A673 (cell line): ENCODE data around the gene SH3BP5L. TPM values are rescaled to one million over a fixed set of nuclear protein-coding genes. Genes with fewer than 3 reads are reported as not detected.
"Not testable (repeated sequence)": the region's sequence is repeated elsewhere in the genome, so short reads cannot be mapped to it uniquely, and the experiment has no call there.

Source experiments
- BruUV-seq: library from RNA; stranded (reverse); fragments of 400-500 nt; replicated peaks from 2 replicates; lab custom pipeline; 2021; lab: Mats Ljungman, UMichigan
- CTCF ChIA-PET: fragments of 300-600 bp; sonication (Branson Sonifier 250); formaldehyde crosslinking; loops from one replicate; lab custom pipeline; 2022; ENCODE audit warnings: antibody characterized with exemption; lab: Charles Lee
- POLR2A ChIA-PET: fragments of 300-600 bp; sonication (Branson Sonifier 250); formaldehyde crosslinking; loops from one replicate; lab custom pipeline; 2022; ENCODE audit warnings: antibody characterized with exemption; ENCODE audit not compliant: low non-redundant PET; lab: Charles Lee
- DNase-seq: peaks from one replicate; pipeline ENCODE4 v3.0.0-alpha.2; 2015; ENCODE audit warnings: low spot score
- H3K27ac ChIP-seq: fragments of 200-600 bp; sonication (generic); 2 replicates; pipeline ENCODE4 v1.5.1; 2016; ENCODE audit warnings: mixed run types, low read depth, mild to moderate bottlenecking, mixed read lengths, antibody characterized with exemption, low read length; ENCODE audit not compliant: poor library complexity, severe bottlenecking
- H3K27me3 ChIP-seq: fragments of 200-600 bp; sonication (generic); replicated peaks from 2 replicates; pipeline ENCODE4 v1.6.1; 2017; ENCODE audit warnings: mixed run types, low read depth, mild to moderate bottlenecking, mixed read lengths, antibody characterized with exemption, low read length; ENCODE audit not compliant: insufficient read depth, poor library complexity
- H3K36me3 ChIP-seq: fragments of 200-600 bp; sonication (generic); 2 replicates; pipeline ENCODE4 v1.6.1; 2016; ENCODE audit warnings: mixed run types, mild to moderate bottlenecking, mixed read lengths, antibody characterized with exemption, low read length; ENCODE audit not compliant: insufficient read depth, poor library complexity, severe bottlenecking
- H3K4me1 ChIP-seq: fragments of 200-600 bp; sonication (generic); 2 replicates; pipeline ENCODE4 v1.6.1; 2017; ENCODE audit warnings: mixed run types, mild to moderate bottlenecking, mixed read lengths, antibody characterized with exemption, low read length; ENCODE audit not compliant: insufficient read depth, poor library complexity, severe bottlenecking
- H3K4me3 ChIP-seq: fragments of 200-600 bp; sonication (generic); 2 replicates; pipeline ENCODE4 v1.5.1; 2016; ENCODE audit warnings: low read depth, mixed run types, mild to moderate bottlenecking, mixed read lengths, low read length; ENCODE audit not compliant: poor library complexity, severe bottlenecking
- H3K9me3 ChIP-seq: fragments of 200-600 bp; sonication (generic); 2 replicates; pipeline ENCODE4 v1.6.1; 2016; ENCODE audit warnings: mixed run types, low read depth, mild to moderate bottlenecking, mixed read lengths, antibody characterized with exemption, low read length; ENCODE audit not compliant: poor library complexity, severe bottlenecking
- CTCF ChIP-seq: fragments of 300-800, 200-600 bp; sonication (generic); conservative IDR thresholded peaks from 2 replicates; pipeline ENCODE4 v1.5.1; 2017; ENCODE audit warnings: low read depth, mild to moderate bottlenecking, antibody characterized with exemption, low read length, moderate library complexity, mixed read lengths
- EZH2 ChIP-seq: fragments of 200-600 bp; sonication (generic); IDR thresholded peaks from 2 replicates; pipeline ENCODE4 v1.6.1; 2017; ENCODE audit warnings: borderline replicate concordance, low read depth, mild to moderate bottlenecking, mixed read lengths, antibody characterized with exemption, low read length; ENCODE audit not compliant: poor library complexity, severe bottlenecking
- intact Hi-C: fragments of 100-400 bp; cut with micrococcal nuclease; formaldehyde crosslinking; loops from one replicate; pipeline ENCODE4 v1.10.0; 2022; ENCODE audit not compliant: unreplicated experiment
- total RNA-seq: library from RNA; stranded (reverse); gene quantifications from 2 replicates; pipeline ENCODE4 v1.2.3, GENCODE V29; 2021

Gene SH3BP5L
- total RNA-seq, 1 experiment from 2014 or later, result 28.6 TPM

GRCh38 chr1:248790456-248790855 lies 35.3 kb downstream of the SH3BP5L start:
- H3K4me1 ChIP-seq, result no peaks in the 10 kb centered on the region
- H3K36me3 ChIP-seq, result no peaks in the 10 kb centered on the region
- ChIA-PET CTCF (no interaction called here), POLR2A (no interaction called here)
- no peak overlapping the region for H3K27ac ChIP-seq
- no peaks in the 10 kb centered on the region for H3K27me3 ChIP-seq
- H3K9me3 ChIP-seq, result no peaks in the 10 kb centered on the region
- intact Hi-C loops, result no loop called here
- no peak for DNase-seq
- BruUV-seq, result no TSS peak
- no peak overlapping the region for H3K4me3 ChIP-seq
- no peak for TF ChIP-seq CTCF
- no peak for TF ChIP-seq EZH2

GRCh38 chr1:248789337-248789736 lies 36.4 kb downstream of the SH3BP5L start:
- POLR2A ChIA-PET, DNase-seq, H3K4me1 ChIP-seq, H3K9me3 ChIP-seq, CTCF ChIA-PET, H3K27me3 ChIP-seq, H3K36me3 ChIP-seq, H3K4me3 ChIP-seq, H3K27ac ChIP-seq, BruUV-seq: not testable (repeated sequence)
- intact Hi-C loops, result loop anchor here (5.0 kb wide), 1 partner anchor 157 kb away; no protein-coding TSS in a partner anchor

- H3K4me1 ChIP-seq, result no peaks in the 10 kb centered on the region
- intact Hi-C loops, result loop anchor here (5.0 kb wide), 1 partner anchor 156 kb away; no protein-coding TSS in a partner anchor
- H3K27me3 ChIP-seq, result no peaks in the 10 kb centered on the region
- no peak for DNase-seq
- TF ChIP-seq EZH2 (no peak), CTCF (no peak)
- H3K36me3 ChIP-seq, result no peaks in the 10 kb centered on the region
- no peak overlapping the region for H3K4me3 ChIP-seq
- ChIA-PET POLR2A (no interaction called here), CTCF (no interaction called here)
- no peaks in the 10 kb centered on the region for H3K9me3 ChIP-seq
- no TSS peak for BruUV-seq
- no peak overlapping the region for H3K27ac ChIP-seq
Observed at GRCh38 chr1:248788327-248788726, 37.4 kb downstream of the SH3BP5L start.

GRCh38 chr1:248787430-248787829 lies 38.3 kb downstream of the SH3BP5L start:
- intact Hi-C loops, result loop anchor here (5.0 kb wide), 1 partner anchor 155 kb away; no protein-coding TSS in a partner anchor
- no TSS peak for BruUV-seq
- TF ChIP-seq EZH2 (no peak), CTCF (no peak)
- H3K36me3 ChIP-seq, result no peaks in the 10 kb centered on the region
- no peak for DNase-seq
- POLR2A ChIA-PET, result no interaction called here
- H3K27me3 ChIP-seq, result no peaks in the 10 kb centered on the region
- no peaks in the 10 kb centered on the region for H3K4me1 ChIP-seq
- no peaks in the 10 kb centered on the region for H3K9me3 ChIP-seq
- CTCF ChIA-PET, result no interaction called here
- no peak overlapping the region for H3K27ac ChIP-seq
- H3K4me3 ChIP-seq, result no peak overlapping the region
